Forelimb muscle (tissue), 1 donor: ENCODE results near the gene PSMG2. TPM values are rescaled to one million over a fixed set of nuclear protein-coding genes. Genes with fewer than 3 reads are reported as not detected.
"Not testable (repeated sequence)": the region's sequence is repeated elsewhere in the genome, so short reads cannot be mapped to it uniquely, and the experiment has no call there.

ENCODE experiments used
- DNase-seq: peaks from one replicate; pipeline ENCODE4 v3.0.0-alpha.2; 2013; ENCODE audit warnings: low read depth
- polyA plus RNA-seq: library from polyadenylated mRNA; unstranded; fragments of 120-200 nt; gene quantifications from one replicate; pipeline ENCODE4 v1.2.1, GENCODE V29; 2013; ENCODE audit not compliant: insufficient read length

PSMG2 gene
- polyA plus RNA-seq, 1 donor: 42.0 TPM

DNA sequence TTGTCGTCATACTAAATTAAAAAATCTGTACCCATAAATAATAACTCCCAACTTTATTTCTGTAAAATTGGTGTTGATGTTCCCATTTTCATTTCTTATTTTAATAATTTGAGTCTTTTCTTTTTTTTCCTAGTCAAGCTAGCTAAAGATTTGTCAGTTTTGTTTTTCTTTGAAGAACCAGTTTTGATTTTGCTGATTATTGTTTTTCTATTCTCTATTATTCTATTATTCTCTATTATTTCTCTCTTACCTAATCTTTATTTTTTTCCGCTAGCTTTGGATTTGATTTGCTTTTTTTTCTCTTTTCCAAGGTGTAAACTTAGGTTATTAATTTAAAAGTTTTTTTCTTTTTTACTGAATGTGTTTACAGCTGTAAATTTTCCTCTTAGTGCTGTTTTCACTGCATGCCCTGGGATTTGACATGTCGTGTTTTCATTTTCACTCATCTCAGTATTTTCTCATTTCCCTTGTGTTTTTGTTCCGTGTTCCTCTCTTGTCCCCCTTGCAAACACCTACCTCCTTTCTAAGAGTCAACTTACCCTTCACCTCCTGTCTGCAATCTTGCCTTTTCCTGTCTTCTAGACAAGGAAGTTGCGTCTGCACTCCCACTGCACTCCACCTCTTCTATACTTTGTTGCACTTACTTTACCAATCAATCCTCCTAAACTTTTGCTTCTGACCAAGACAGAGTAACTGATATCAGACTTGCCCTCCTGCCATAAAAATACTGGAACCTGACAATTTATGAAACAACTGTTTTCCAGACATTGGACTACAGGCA lies 18.8 kb downstream of the PSMG2 start:
- DNase-seq: no peak

DNA sequence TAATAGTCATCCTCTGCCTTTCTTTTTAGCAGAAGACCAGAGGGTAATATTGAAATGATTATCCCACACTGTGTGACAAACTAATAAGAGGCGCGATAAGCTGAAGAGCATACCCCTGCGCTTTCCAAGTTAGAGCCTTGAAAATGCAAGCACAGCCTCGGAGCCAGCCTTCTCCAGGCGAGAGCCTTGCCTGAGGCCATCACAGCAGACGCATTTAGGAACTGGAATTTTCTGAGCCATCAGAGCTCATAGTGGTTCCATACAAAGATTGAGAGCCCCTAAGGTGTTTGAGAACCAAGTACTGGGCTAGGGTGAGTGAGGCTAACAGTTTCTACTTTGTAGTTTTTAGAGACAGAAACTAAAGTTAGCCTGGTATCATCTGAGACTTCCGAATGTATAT lies 19.9 kb downstream of the PSMG2 start:
- DNase-seq: no peak

DNA sequence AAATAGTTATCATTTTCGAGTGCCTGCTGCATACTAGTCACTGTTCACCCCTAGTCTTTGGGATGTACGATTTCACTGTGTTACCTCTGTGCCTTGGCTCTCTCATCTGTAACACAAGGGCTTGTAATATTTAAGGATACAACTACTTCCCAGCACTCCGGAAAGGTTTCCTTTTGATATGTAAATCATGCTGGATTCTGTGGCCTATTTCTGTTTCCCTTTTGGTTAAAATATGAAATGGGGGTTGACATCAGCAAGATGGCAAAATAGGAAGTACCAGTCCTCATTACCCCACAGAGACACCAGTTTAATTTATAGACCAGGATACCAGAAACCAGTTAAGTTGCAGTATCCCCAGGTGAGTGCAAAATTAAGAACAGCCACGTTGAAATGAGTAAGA lies 23.5 kb downstream of the PSMG2 start:
- no peak for DNase-seq

DNA sequence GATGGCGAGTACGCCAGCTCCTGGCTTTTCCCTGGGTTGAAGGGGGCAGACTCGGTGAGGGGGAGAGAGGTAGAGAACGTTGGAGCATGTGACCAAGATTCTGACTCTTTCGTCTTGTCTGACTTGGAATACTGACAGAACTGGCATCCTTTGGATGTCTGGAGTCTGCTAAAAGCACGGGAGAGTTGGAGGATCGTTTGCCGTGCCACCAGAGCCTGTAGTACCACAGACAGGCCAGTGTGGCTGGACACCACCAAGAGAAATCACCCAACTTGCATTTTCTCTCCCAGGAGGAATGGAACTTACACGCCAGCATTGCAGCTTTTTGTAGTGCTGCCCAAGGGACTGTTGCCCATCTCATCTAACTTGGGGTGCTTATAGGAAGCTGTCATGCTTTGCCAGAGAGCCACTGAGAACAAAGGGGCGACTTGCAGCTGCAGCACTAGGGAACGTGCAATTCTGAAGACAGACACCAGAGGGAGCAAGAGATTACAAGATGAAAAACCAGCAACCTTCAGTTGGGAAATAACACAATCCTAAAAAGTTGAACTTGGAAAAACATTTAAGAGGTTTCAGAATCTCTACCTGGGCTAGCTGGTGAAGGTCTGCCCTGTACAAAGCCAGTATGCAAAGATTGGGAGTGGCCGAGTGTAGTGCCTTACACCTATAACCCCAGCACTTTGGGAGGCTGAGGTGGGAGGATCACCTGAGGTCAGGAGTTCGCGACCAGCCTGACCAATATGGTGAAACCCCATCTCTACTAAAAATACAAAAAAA lies 24.1 kb downstream of the PSMG2 start:
- DNase-seq: peak; percentile 41

DNA sequence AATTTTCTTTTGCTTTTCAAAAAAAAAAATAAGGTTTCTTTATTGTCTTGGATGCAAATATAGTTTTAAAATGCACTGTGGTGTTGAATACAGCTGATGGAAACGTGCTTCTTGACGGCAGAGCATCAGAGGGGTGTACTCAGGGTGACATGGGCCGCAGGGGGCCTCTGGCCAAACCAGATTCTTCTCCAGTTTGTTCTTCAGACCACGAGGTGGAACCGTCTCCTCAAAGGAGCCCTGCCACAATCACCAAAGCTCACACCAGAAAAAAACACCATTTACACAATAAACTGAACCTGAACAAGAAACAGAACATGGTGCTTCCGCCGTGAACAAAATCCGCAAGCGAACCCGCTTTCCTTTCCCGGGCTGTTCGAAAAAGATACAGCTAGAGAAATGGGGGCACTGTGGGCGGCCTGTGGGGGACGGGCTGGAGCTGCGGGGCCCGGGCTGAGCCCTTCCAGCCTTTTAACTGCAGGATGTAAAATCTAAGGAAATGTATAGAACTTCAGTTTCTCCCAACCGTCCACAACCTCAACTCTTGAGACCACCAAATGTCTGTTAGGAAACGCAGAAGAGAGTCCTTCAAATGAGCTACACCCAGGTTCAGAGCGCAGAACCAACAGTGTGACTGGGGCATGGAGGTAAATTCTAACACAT lies 34.5 kb downstream of the PSMG2 start:
- DNase-seq: no peak

DNA sequence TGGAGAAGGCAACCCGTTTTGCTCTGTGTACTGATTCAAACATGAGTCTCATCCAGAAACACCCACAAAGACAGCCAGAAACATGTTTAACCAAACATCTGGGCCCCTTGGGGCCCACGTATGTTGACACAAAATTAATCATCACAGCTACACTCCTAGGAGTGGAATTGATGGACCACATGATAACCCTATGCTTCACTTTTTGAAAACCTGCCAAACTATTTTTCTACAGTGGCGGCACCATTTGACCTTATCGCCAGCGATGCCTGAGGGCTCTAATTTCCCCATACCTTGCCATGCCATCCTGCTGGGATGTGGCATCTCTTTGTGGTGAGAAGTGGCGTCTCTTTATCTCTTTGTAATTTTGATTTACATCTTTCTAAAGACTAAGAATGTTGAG lies 38.5 kb downstream of the PSMG2 start:
- DNase-seq: no peak

DNA sequence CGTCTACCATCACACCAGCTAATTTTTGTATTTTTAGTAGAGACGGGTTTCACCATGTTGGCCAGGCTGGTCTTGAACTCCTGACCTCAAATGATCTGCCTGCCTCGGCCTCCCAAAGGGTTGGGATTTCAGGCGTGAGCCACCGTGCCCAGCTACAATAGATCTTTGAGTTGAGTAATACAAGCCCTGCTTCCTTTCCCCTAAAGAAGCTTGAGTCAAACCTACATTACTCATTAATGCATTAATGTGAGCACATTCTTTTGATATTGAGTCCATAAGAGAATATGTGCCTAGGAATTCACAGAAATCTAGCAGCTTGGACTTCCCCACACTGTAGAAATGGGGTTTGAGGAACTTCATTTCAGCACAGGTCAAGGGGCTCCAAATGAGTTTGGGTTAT lies 39.6 kb downstream of the PSMG2 start:
- DNase-seq: no peak

DNA sequence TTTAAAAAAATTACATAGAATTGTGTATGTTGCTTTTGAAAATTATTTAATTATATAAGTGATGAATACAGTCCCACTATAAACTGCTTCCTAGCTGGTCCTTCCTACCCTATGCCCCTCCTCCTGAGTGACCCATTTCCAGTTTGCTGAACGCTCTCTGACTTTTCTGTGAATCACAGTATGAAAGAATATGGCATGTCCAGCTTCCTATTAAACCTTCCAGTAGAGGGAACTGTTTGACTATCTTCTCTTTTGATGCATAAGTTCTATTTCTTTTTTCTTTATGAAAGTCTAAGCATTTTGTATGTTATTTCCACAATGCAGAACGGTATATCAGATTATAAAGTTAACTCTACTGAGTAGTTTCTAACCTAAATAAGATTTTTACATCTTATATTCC lies 41.3 kb downstream of the PSMG2 start:
- DNase-seq: peak; percentile 34

DNA sequence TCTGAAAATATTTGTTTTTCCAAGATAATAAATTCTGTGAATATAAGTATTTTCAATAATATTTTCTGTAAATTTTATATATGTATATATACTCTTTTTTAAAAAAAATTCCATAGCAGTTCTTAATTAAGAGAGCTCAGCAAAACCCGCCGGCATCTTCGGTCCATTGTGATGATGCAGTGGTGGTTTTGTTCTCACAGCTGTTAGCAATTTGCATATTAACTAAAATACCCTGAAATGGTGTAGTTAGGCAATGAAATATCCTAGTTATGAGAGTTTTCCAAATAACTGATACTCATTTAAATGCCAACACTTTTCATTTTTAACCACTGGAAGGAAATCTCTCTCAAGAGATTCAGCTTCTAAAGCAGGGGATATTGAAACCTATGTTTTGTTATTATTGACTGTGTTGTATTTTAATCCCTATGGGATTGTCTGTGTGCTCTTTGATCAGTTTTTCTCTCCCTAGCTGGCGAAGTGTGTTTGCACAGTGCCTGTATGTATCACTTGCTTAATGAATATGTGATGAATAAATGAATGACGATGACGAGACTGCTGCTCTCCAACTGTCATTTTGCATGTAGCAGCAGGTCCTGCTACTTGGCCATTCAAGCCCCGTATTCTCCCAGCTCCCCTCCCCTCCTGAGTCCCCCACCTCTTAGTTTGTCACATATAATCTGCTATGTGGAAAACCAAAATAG lies 42.4 kb downstream of the PSMG2 start:
- no peak for DNase-seq

DNA sequence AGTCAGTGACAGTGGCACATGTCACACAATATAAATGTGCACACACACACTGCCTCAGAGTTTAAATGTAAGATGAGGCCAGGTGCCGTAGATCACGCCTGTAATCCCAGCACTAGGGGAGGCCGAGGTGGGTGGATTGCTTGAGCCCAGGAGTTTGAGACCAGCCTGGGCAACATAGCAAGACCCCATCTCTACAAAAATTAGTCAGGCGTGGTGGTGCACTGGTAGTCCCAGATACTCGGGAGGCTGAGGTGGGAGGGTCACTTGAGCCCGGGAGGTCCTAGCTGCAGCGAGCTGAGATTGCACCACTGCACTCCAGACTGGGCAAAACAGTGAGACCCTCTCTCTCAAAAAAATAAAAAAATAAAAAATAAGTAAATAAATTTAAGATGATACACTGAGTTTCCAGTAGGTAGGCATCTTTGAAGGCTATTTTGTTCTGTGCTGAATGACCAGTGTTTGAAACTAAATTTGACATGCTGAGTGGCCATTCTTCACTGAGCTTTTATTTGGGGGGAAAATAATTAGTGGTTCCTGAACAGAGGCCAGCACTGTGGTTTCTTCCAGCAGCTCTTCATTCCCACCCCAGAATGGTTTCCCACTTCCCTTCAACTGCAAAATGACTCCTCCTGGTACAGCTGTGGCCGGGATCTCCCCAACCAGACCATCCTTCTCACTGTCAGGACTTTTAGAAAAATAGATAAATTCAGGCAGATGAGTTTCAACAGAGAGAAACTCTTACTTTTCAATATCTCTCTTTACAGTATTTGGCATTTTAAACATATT lies 44.9 kb downstream of the PSMG2 start:
- DNase-seq: no peak

DNA sequence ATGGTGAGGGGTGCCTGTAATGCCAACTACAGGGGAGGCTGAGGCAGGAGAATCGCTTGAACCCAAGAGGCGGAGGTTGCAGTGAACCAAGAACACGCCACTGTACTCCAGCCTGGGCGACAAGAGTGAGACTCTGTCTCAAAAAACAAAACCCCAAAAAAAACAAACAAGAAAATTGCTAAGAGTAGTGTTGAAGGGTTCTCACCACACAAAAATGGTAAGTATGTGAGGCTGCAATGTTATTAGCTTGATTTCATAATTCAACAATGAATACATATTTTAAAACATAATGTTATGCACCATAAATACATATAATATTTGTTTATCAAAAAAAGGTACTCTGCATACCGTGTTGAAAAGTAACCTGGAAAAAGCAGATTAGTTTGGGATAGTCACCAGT lies 45.8 kb downstream of the PSMG2 start:
- DNase-seq: no peak

DNA sequence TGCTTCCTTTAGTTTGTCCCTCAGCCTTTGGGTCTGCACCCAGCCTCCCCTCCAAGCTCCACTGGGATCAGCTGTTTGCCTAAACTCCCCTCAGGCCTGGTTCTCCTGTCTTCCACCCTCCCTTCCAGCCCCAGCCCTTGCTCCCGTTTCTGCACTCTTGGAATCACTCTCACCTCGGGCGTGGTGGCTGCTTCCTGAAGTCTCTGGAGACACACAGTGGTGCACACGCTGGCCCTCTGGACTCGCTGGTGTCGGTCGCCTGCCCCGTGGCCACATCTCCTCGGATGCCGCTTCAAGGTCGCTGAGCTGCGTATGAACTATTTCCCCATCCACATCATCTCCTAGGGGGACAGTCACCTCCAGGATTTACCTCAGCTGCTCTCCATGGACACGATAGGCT lies 46.3 kb downstream of the PSMG2 start:
- no peak for DNase-seq

DNA sequence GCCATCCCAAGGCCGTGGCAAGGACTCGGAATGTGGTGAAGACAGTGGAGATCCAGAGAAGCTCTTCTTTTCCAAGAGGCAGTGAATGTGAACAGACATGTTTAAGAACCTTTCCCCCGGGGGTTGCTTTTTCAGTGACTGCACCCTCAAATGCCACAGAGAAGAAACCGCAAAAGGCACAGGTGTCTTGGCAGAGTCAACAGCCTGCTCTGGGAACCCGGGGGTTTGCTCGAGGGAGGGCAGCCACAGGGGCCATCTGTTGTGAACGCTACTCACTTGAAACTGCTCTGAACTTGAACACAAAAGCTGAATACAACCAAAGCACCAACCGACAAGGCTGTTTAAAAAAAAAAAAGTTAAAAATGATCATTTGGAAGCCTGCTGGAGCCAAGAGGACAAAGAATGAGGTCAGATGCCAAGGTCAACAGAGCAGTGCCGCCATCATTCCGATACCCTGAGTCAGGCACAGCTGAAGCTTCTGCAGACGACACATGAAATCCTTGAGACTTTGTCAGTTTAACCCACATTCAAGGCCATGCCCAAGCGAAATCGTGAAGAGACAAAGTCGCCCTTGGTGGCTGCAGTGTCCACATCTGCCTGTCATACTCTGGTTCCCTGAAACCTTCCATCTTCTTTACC lies 47.4 kb downstream of the PSMG2 start:
- DNase-seq: no peak

DNA sequence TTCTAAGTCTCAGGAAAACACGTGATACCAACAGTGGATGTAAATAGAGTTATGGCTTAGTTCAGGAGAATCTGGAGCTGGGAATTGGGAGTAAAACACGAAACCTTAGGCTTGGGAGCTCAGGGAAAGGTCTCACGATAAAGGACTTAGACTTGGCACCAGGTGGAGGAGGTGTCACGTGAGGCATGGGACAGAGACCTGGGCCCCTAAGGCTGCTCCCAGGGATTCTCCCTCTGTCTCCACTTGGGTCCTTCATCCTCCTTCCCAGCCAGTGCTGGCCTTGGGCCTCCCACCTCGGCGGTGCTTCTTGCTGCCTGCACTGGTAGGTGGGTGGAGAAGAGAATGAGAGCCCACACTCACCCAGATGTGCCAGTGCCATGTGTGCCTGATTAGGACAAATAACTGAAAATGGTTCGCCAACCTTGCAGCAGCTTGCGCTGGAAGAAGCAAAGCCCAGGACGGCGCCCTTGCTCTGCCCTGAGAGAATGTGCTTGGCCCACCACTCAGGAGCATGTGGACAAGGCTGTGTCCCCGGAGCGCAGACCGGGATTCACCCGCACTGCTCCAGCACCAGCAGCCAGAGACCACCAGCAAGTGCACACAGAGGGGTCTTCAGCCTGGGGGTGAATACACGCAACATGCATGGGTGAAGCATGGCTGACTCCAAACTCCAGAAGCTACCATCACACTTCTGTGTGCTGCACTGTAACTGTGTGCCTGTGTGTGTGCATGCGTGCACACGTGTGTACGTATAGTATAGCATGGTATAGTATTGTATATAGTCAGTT lies 48.1 kb downstream of the PSMG2 start:
- no peak for DNase-seq

DNA sequence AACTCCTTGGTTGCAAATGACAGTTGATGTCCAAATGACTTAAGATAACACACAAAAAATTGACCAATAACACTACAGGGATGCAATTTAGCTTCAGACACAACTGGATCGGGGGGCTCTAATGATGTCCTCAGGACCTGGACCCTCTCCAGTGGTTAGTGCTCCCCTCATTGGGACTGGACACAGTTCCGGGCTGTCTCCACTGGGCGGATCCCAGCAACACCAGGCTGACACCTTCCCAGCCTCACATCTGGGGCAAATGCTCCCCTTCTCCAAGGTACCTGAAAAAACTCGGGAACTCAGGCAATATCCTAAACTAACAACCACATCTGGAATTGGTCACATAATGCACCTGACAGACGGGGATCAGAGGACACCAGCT lies 48.7 kb downstream of the PSMG2 start:
- DNase-seq: no peak

DNA sequence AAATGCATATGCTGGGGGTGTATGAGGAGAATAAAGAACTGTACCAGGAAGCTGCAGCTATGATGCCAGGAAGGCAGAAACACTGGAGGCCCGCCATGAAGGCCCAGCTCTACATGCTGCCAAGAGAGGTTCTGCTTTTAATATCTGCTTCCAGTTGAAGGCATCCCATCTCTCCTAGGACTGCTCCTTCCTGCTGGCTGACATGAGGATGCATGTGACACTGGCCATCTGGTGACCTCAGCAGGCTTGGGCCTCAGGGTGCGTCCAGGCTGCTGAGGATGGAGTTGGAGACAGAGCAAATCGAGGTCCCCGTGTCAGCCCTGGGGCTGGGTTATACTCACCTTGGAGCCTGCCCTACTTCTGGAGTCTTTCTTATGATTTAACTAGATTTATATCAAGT lies 49.0 kb downstream of the PSMG2 start:
- no peak for DNase-seq

DNA sequence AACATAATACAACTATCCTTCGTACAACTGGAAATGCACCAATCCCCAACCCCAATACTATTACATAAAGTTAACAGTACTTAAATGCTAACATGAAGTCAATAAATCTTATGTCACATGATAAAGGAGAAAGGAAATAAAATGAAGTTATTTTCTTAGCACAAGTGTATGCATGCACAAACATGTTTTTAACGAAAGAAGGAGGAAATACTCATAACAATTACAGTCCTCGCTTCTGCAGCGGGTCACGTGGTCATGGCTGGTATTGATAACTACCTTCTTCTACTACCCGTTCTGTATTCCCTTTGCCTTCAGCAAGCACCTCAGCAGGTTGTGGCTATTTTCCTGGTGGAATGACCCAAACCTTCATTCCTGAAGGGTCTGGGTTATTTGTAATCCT lies 51.7 kb downstream of the PSMG2 start:
- DNase-seq: no peak

DNA sequence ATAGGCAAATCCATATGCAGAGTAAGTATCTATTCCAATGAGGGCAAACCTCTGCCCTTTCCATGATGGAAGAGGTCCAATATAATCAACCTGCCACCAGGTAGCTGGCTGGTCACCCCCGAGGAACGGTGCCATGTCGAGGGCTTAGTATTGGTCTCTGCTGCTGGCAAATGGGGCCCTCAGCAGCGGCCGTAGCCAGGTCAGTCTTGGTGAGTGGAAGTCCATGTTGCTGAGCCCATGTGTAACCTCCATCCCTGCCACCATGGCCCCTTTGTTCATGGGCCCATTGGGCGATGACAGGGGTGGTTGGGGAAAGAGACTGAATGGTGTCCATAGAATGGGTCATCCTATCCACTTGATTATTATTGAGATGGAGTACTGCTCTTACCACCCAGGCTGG lies 52.8 kb downstream of the PSMG2 start:
- not testable (repeated sequence) for DNase-seq

DNA sequence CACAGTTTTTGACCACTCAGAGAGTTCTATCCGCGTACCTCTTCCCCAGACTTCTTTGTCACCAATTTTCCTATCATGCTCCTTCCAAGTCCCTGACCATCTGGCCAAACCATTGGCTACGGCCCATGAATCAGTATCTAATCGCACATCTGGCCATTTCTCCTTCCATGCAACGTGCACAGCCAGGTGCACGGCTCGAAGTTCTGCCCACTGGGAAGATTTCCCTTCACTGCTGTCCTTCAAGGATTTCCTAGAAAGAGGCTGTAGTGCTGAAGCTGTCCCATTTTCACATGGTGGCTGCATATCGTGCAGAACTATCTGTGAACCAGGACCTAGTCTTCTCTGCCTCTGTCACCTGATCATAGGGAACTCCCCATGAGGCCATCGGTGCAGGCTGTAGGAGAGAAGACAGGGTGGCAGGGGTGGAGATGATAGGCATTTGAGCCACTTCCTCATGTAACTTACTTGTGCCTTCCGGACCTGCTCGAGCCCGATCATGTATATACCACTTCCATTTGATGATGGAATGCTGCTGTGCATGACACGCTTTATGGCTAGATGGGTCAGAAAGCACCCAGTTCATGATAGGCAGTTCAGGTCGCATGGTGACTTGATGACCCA lies 53.9 kb downstream of the PSMG2 start:
- DNase-seq: not testable (repeated sequence)

DNA sequence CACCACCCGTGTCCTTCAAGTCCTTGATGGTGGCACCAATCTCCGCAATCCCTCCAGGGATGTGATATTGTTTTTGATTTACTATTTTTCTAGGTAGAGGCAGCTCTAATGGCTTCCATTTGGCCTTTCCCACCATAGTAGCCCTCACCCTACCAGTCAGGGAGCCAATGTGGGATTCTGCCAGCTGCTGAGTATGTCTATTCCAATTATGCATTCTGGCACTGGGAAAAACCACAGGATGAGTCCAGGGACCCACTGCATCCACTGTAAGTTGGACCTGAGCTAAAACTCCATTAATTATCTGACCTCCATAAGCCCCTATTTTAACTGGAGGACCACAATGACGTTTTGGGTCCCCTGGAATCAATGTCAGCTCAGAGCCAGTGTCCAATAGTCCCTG lies 55.7 kb downstream of the PSMG2 start:
- DNase-seq: not testable (repeated sequence)
